Smooth muscle cell (in vitro differentiated cells): Measurements from ENCODE around the gene CGB7. TPM values are rescaled to one million over a fixed set of nuclear protein-coding genes. Genes with fewer than 3 reads are reported as not detected.

Experiments
- DNase-seq: peaks from one replicate; lab custom pipeline; 2025; ENCODE audit not compliant: unreplicated experiment; lab: John Stamatoyannopoulos, UW
- H2AFZ ChIP-seq: fragments of 200-600 bp; sonication (generic); 2 replicates; pipeline ENCODE4 v1.6.0; 2016; ENCODE audit warnings: antibody characterized with exemption, low read depth, mild to moderate bottlenecking
- H3F3A ChIP-seq: fragments of 200-600 bp; sonication (generic); 2 replicates; pipeline ENCODE4 v1.6.0; 2017; ENCODE audit warnings: antibody characterized with exemption, low read depth
- H3K27ac ChIP-seq: fragments of 200-600 bp; sonication (generic); 2 replicates; pipeline ENCODE4 v1.5.1; 2016; ENCODE audit warnings: low read depth, mild to moderate bottlenecking
- H3K27me3 ChIP-seq: fragments of 200-600 bp; sonication (generic); 2 replicates; pipeline ENCODE4 v1.6.1; 2016; ENCODE audit warnings: low read depth, mild to moderate bottlenecking
- H3K36me3 ChIP-seq: fragments of 200-600 bp; sonication (generic); 2 replicates; pipeline ENCODE4 v1.5.1; 2016; ENCODE audit warnings: low read depth
- H3K4me1 ChIP-seq: fragments of 200-600 bp; sonication (generic); 2 replicates; pipeline ENCODE4 v1.5.1; 2016; ENCODE audit warnings: low read depth
- H3K4me2 ChIP-seq: fragments of 200-600 bp; sonication (generic); 2 replicates; pipeline ENCODE4 v1.6.0; 2016; ENCODE audit warnings: mild to moderate bottlenecking
- H3K4me3 ChIP-seq: fragments of 200-600 bp; sonication (generic); 2 replicates; pipeline ENCODE4 v1.5.1; 2016; ENCODE audit warnings: mild to moderate bottlenecking
- H3K79me2 ChIP-seq: fragments of 200-600 bp; sonication (generic); 2 replicates; pipeline ENCODE4 v1.6.0; 2016; ENCODE audit warnings: low read depth, mild to moderate bottlenecking
- H3K9ac ChIP-seq: fragments of 200-600 bp; sonication (generic); 2 replicates; pipeline ENCODE4 v1.6.0; 2016; ENCODE audit warnings: low read depth
- H3K9me3 ChIP-seq: fragments of 200-600 bp; sonication (generic); replicated peaks from 2 replicates; pipeline ENCODE4 v1.5.1; 2016; ENCODE audit warnings: low read depth
- H4K20me1 ChIP-seq: fragments of 200-600 bp; sonication (generic); 2 replicates; pipeline ENCODE4 v1.6.0; 2016; ENCODE audit warnings: low read depth
- WGBS: methylation state at CpG from one replicate; pipeline ENCODE4 v1.1.7; 2016; ENCODE audit warnings: low lambda C conversion rate; 5-methylcytosine and 5-hydroxymethylcytosine counted together
- polyA plus RNA-seq: library from polyadenylated mRNA; unstranded; fragments of >200 nt; fragmentation: Nextera tagmentation; extraction: Ambion mirVana; gene quantifications from 2 replicates; pipeline ENCODE4 v1.2.1, GENCODE V29; 2016
- total RNA-seq: library from RNA; depleted of rRNA; stranded (reverse); fragments of >200 nt; gene quantifications from 2 replicates; pipeline ENCODE4 v1.2.3, GENCODE V29; 2014
- TF ChIP-seq, protein P1 (sequence below): fragments of 200-600 bp; sonication (generic); IDR thresholded peaks from 2 replicates; pipeline ENCODE4 v1.5.1; 2017; ENCODE audit warnings: borderline replicate concordance, mild to moderate bottlenecking, antibody characterized with exemption; ENCODE audit not compliant: insufficient read depth, poor library complexity, severe bottlenecking

Gene CGB7
- total and polyA plus RNA-seq, 2 experiments from 2014 or later, result 2.0 to 2.5 TPM

DNA sequence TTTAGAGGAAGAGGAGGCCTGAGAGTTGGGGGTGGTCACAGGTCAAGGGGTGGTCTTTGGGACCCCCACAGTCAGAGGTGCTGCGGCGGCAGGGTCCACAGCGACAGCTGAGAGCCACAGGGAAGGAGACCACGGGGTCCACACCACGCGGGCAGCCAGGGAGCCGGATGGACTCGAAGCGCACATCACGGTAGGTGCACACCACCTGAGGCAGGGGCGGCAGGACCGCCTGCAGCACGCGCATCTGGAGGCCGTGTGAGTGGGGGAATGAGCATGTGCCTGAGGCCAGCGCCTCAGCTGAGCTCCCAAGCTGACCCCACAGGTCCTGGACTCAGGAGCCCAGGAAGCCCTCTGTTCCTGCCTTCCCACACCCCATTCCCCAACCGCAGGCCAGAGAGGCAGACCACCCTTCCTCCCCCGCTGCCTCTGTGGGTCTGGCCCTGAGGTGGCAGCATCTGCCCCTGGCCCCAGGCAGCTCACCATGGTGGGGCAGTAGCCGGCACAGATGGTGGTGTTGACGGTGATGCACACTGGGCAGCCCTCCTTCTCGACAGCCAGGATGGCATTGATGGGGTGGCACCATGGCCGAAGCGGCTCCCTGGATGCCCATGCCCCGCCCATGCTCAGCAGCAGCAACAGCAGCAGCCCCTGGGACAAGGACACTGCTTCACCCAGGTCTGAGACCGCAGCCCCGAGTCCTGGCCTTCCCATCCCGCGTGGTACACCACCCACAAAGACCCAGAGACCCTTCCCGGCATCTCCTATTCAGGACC, 41.3 kb downstream of the CGB7 start:
- H3K4me2 ChIP-seq, result no peak overlapping the region
- H2AFZ ChIP-seq, result no peak overlapping the region
- H3K79me2 ChIP-seq, result no peaks in the 10 kb centered on the region
- H3K27ac ChIP-seq, result no peak overlapping the region
- no peaks in the 10 kb centered on the region for H3K4me1 ChIP-seq
- H4K20me1 ChIP-seq, result no peaks in the 10 kb centered on the region
- WGBS, result 99% methylated on average over 23 of the region's 29 CpGs
- peaks cover 6% of the 10 kb centered on the region for H3K27me3 ChIP-seq
- no peaks in the 10 kb centered on the region for H3K36me3 ChIP-seq
- no peaks in the 10 kb centered on the region for H3K9me3 ChIP-seq
- H3F3A ChIP-seq, result no peaks in the 10 kb centered on the region
- no peak overlapping the region for H3K9ac ChIP-seq
- no peak overlapping the region for H3K4me3 ChIP-seq
- TF ChIP-seq, protein P1, sequence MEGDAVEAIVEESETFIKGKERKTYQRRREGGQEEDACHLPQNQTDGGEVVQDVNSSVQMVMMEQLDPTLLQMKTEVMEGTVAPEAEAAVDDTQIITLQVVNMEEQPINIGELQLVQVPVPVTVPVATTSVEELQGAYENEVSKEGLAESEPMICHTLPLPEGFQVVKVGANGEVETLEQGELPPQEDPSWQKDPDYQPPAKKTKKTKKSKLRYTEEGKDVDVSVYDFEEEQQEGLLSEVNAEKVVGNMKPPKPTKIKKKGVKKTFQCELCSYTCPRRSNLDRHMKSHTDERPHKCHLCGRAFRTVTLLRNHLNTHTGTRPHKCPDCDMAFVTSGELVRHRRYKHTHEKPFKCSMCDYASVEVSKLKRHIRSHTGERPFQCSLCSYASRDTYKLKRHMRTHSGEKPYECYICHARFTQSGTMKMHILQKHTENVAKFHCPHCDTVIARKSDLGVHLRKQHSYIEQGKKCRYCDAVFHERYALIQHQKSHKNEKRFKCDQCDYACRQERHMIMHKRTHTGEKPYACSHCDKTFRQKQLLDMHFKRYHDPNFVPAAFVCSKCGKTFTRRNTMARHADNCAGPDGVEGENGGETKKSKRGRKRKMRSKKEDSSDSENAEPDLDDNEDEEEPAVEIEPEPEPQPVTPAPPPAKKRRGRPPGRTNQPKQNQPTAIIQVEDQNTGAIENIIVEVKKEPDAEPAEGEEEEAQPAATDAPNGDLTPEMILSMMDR, result no peak
- no peak for DNase-seq

DNA sequence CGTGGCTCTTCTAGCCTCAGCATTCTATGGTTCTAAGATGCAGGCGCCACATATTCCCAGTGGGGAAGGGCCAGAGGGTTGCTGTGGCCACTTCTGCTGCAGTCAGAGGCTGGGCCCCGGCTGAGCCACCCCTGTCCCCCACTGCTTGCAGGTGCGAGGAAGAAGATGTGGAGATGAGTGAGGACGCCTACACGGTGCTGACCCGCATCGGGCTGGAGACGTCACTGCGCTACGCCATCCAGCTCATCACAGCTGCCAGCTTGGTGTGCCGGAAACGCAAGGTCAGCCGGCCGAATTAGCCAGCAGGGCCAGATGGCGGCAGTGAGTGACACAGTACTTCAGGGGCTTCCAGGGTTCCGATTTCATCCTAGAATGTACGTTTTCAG, 42.7 kb downstream of the CGB7 start:
- Histone ChIP-seq H3K79me2 (no peaks in the 10 kb centered on the region), H2AFZ (no peak overlapping the region), H3K9ac (no peak overlapping the region), H3K27ac (no peak overlapping the region), H4K20me1 (no peaks in the 10 kb centered on the region), H3K36me3 (no peaks in the 10 kb centered on the region), H3K4me1 (no peaks in the 10 kb centered on the region), H3K4me3 (no peak overlapping the region), H3K9me3 (no peaks in the 10 kb centered on the region), H3K27me3 (peaks cover 6% of the 10 kb centered on the region), H3F3A (no peaks in the 10 kb centered on the region), H3K4me2 (no peak overlapping the region)
- TF ChIP-seq, protein P1, result no peak
- no peak for DNase-seq
- 94% methylated on average over 18 of the region's 18 CpGs for WGBS

DNA sequence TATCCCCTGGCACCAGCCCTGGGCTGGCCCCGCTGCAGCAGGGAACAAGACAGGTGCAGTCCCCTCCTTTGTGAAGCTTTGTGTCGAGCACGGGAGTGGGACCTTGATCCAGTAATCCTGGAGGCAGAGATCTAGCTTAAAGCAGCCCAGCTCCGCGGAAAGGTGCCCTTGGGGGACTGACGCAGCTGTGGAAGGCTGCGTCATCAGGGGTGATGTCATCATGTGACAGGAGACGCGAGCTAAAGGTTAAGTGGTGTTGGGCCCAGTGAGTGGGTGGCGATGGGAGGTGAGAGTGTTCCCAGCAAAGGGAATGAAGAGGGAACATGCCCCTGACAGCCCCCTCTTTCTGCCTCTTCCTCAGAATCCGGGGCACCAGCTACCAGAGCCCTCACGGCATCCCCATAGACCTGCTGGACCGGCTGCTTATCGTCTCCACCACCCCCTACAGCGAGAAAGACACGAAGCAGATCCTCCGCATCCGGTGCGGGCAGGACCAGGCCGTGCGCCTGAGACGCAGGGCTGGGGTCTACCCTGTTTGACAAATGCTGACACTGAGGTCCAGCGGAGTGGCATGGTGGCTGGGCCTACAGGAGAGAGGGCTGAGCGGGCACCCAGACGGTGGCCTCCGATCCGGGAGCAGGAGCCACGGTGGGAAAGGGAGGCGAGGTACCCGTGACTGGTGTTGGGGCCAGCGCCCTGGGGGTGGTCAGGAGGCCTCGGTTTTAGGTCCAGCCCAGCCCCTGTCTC, 43.3 kb downstream of the CGB7 start:
- no peaks in the 10 kb centered on the region for H3K79me2 ChIP-seq
- no peak for DNase-seq
- H3K27ac ChIP-seq, result no peak overlapping the region
- H3K9ac ChIP-seq, result no peak overlapping the region
- H4K20me1 ChIP-seq, result no peaks in the 10 kb centered on the region
- TF ChIP-seq, protein P1, result no peak
- no peaks in the 10 kb centered on the region for H3F3A ChIP-seq
- no peaks in the 10 kb centered on the region for H3K9me3 ChIP-seq
- no peak overlapping the region for H2AFZ ChIP-seq
- peaks cover 6% of the 10 kb centered on the region for H3K27me3 ChIP-seq
- H3K36me3 ChIP-seq, result no peaks in the 10 kb centered on the region
- no peak overlapping the region for H3K4me3 ChIP-seq
- H3K4me1 ChIP-seq, result no peaks in the 10 kb centered on the region
- H3K4me2 ChIP-seq, result no peak overlapping the region
- 92% methylated on average over 32 of the region's 32 CpGs for WGBS
